ENCODE measurements around the gene CCL26. TPM values are rescaled to one million over a fixed set of nuclear protein-coding genes. Genes with fewer than 3 reads are reported as not detected.

Gene CCL26
- total and polyA plus RNA-seq, 2 experiments from 2014 or later = 2.2 TPM; not detected in 1

GRCh38 chr7:75738604-75738974, 33.4 kb downstream of the CCL26 start, which contains the start of gene HIP1:
HIP1 (minus strand) TSS chr7:75738941; CDS start chr7:75738920, 21 bp downstream.
- no peaks in the 10 kb centered on the region for H3K27me3 ChIP-seq (replicated peaks; ENCODE audit: insufficient read depth)
- peak within 1 kb of the TSS; percentile 90 for H3K4me3 ChIP-seq
- H3K9ac ChIP-seq = peak within 1 kb of the TSS; percentile 82
- H3K9me2 ChIP-seq (ENCODE audit: insufficient read depth) = no peaks in the 10 kb centered on the region
- peaks cover 18% of the 10 kb centered on the region for H3F3A ChIP-seq (ENCODE audit: insufficient read depth)
- peak within 1 kb of the TSS; percentile 87 for H3K4me2 ChIP-seq (ENCODE audit: unreplicated experiment)
- H3K9me3 ChIP-seq (ENCODE audit: low read depth) = no peaks in the 10 kb centered on the region
- H4K20me1 ChIP-seq (ENCODE audit: insufficient read depth) = no peaks in the 10 kb centered on the region
- peak within 1 kb of the TSS; percentile 91 for H2AFZ ChIP-seq
- TF ChIP-seq EZH2 (IDR thresholded peaks at IDR 0.05; ENCODE audit: insufficient read depth, poor library complexity, severe bottlenecking) (no peak), EZH2phosphoT487 (IDR thresholded peaks at IDR 0.05; ENCODE audit: insufficient read depth, low read depth) (no peak)
- peaks cover 15% of the 10 kb centered on the region for H3K4me1 ChIP-seq (ENCODE audit: insufficient read depth)
- no peak for DNase-seq
- WGBS, 2 experiments (ENCODE audit: low coverage in 1 of 2, low lambda C conversion rate in 2 of 2, missing lambda C conversion rate in 2 of 2) = 1 to 2% methylated on average over 19 to 28 of the region's 30 CpGs
- H3K36me3 ChIP-seq (ENCODE audit: low read depth) = no peaks in the 10 kb centered on the region
- peaks cover 29% of the 10 kb centered on the region for H3K79me2 ChIP-seq (ENCODE audit: insufficient read depth)
- in situ Hi-C loops (cut with MboI) = no loop called here
- peak within 1 kb of the TSS; percentile 42 for H3K27ac ChIP-seq

- no peaks in the 10 kb centered on the region for H4K20me1 ChIP-seq (ENCODE audit: insufficient read depth)
- peak overlapping the region; percentile 91 for H2AFZ ChIP-seq
- H3K4me1 ChIP-seq (ENCODE audit: insufficient read depth) = peaks cover 20% of the 10 kb centered on the region
- DNase-seq = peak; percentile 53
- no peaks in the 10 kb centered on the region for H3K9me3 ChIP-seq (ENCODE audit: low read depth)
- H3K79me2 ChIP-seq (ENCODE audit: insufficient read depth) = peaks cover 29% of the 10 kb centered on the region
- peak overlapping the region; percentile 90 for H3K4me3 ChIP-seq
- H3K4me2 ChIP-seq (ENCODE audit: unreplicated experiment) = peak overlapping the region; percentile 87
- H3K9me2 ChIP-seq (ENCODE audit: insufficient read depth) = no peaks in the 10 kb centered on the region
- no peaks in the 10 kb centered on the region for H3K36me3 ChIP-seq (ENCODE audit: low read depth)
- peak overlapping the region; percentile 23; the same call in 1 of the 2 replicates for H3K27ac ChIP-seq
- 2 to 4% methylated on average over 10 to 18 of the region's 18 CpGs for WGBS, 2 experiments (ENCODE audit: low coverage in 1 of 2, low lambda C conversion rate in 2 of 2, missing lambda C conversion rate in 2 of 2)
- H3K9ac ChIP-seq = peak overlapping the region; percentile 82
- peaks cover 23% of the 10 kb centered on the region for H3F3A ChIP-seq (ENCODE audit: insufficient read depth)
- TF ChIP-seq EZH2phosphoT487 (IDR thresholded peaks at IDR 0.05; ENCODE audit: insufficient read depth, low read depth) (no peak), EZH2 (IDR thresholded peaks at IDR 0.05; ENCODE audit: insufficient read depth, poor library complexity, severe bottlenecking) (no peak)
- in situ Hi-C loops (cut with MboI) = no loop called here
- H3K27me3 ChIP-seq (replicated peaks; ENCODE audit: insufficient read depth) = no peaks in the 10 kb centered on the region
These were observed 34.0 kb downstream of the CCL26 start for GRCh38 chr7:75737856-75738603.

- TF ChIP-seq EZH2 (IDR thresholded peaks at IDR 0.05; ENCODE audit: insufficient read depth, poor library complexity, severe bottlenecking) (no peak), EZH2phosphoT487 (IDR thresholded peaks at IDR 0.05; ENCODE audit: insufficient read depth, low read depth) (no peak)
- no peak for DNase-seq
- Histone ChIP-seq H3K4me2 (ENCODE audit: unreplicated experiment) (no peak overlapping the region), H3K9ac (no peak overlapping the region), H3K27ac (no peak overlapping the region), H2AFZ (no peak overlapping the region), H4K20me1 (ENCODE audit: insufficient read depth) (no peaks in the 10 kb centered on the region), H3K9me2 (ENCODE audit: insufficient read depth) (no peaks in the 10 kb centered on the region), H3F3A (ENCODE audit: insufficient read depth) (peaks cover 36% of the 10 kb centered on the region), H3K9me3 (ENCODE audit: low read depth) (no peaks in the 10 kb centered on the region), H3K4me1 (ENCODE audit: insufficient read depth) (peaks cover 28% of the 10 kb centered on the region), H3K27me3 (replicated peaks; ENCODE audit: insufficient read depth) (no peaks in the 10 kb centered on the region), H3K36me3 (ENCODE audit: low read depth) (no peaks in the 10 kb centered on the region), H3K79me2 (ENCODE audit: insufficient read depth) (peaks cover 29% of the 10 kb centered on the region), H3K4me3 (no peak overlapping the region)
- in situ Hi-C loops (cut with MboI) = no loop called here
- 94 to 96% methylated on average over 9 of the region's 9 CpGs for WGBS, 2 experiments (ENCODE audit: low coverage in 1 of 2, low lambda C conversion rate in 2 of 2, missing lambda C conversion rate in 2 of 2)
These were observed 36.2 kb downstream of the CCL26 start for GRCh38 chr7:75735581-75736350.

- peak; percentile 80 for DNase-seq
- Histone ChIP-seq H3K4me2 (ENCODE audit: unreplicated experiment) (peak overlapping the region; percentile 3), H2AFZ (no peak overlapping the region)
These were observed 37.2 kb downstream of the CCL26 start for GRCh38 chr7:75734586-75735458.

More at GRCh38 chr7:75734586-75735458, 37.2 kb downstream of the CCL26 start:
- peak overlapping the region; percentile 14; the same call in 1 of the 2 replicates for H3K9ac ChIP-seq
- peaks cover 28% of the 10 kb centered on the region for H3K4me1 ChIP-seq (ENCODE audit: insufficient read depth)
- no peak for TF ChIP-seq EZH2phosphoT487 (IDR thresholded peaks at IDR 0.05; ENCODE audit: insufficient read depth, low read depth)
- TF ChIP-seq EZH2 (IDR thresholded peaks at IDR 0.05; ENCODE audit: insufficient read depth, poor library complexity, severe bottlenecking) = no peak
- peak overlapping the region; percentile 64 for H3K27ac ChIP-seq
- in situ Hi-C loops (cut with MboI) = no loop called here
- no peaks in the 10 kb centered on the region for H4K20me1 ChIP-seq (ENCODE audit: insufficient read depth)
- H3K9me3 ChIP-seq (ENCODE audit: low read depth) = no peaks in the 10 kb centered on the region
- H3F3A ChIP-seq (ENCODE audit: insufficient read depth) = peaks cover 36% of the 10 kb centered on the region
- 33 to 40% methylated on average over 9 of the region's 9 CpGs for WGBS, 2 experiments (ENCODE audit: low coverage in 1 of 2, low lambda C conversion rate in 2 of 2, missing lambda C conversion rate in 2 of 2)
- H3K27me3 ChIP-seq (replicated peaks; ENCODE audit: insufficient read depth) = no peaks in the 10 kb centered on the region
- H3K36me3 ChIP-seq (ENCODE audit: low read depth) = no peaks in the 10 kb centered on the region
- H3K79me2 ChIP-seq (ENCODE audit: insufficient read depth) = peaks cover 30% of the 10 kb centered on the region
- H3K9me2 ChIP-seq (ENCODE audit: insufficient read depth) = no peaks in the 10 kb centered on the region
- no peak overlapping the region for H3K4me3 ChIP-seq
